RWPE1 (cell line): ENCODE data around the gene TAPBP.
A peak's percentile ranks its signal among the peaks of the same experiment; 100 is the strongest.
"Not testable (repeated sequence)": the region's sequence is repeated elsewhere in the genome, so short reads cannot be mapped to it uniquely, and the experiment has no call there.

Source experiments
- CTCF ChIA-PET: fragments of 350-600 bp; sonication (Branson Sonifier 250); formaldehyde crosslinking; extraction: SDS; loops from one replicate; lab custom pipeline; 2021; lab: Yijun Ruan, JAX
- POLR2A ChIA-PET: fragments of 400-600 bp; formaldehyde crosslinking; extraction: SDS; loops from one replicate; lab custom pipeline; 2020; ENCODE audit warnings: antibody characterized with exemption; ENCODE audit not compliant: low non-redundant PET; lab: Yijun Ruan, JAX
- DNase-seq: peaks from one replicate; pipeline ENCODE4 v3.0.0; 2012; ENCODE audit warnings: low spot score
- H3K27ac ChIP-seq: fragments of 450-650 bp; 2 replicates; pipeline ENCODE4 v1.5.1; 2017
- TF ChIP-seq, protein P1 (sequence below): fragments of 450-650 bp; conservative IDR thresholded peaks from 2 replicates; pipeline ENCODE4 v1.5.1; 2017; ENCODE audit warnings: low read depth, mild to moderate bottlenecking

Gene TAPBP

DNA sequence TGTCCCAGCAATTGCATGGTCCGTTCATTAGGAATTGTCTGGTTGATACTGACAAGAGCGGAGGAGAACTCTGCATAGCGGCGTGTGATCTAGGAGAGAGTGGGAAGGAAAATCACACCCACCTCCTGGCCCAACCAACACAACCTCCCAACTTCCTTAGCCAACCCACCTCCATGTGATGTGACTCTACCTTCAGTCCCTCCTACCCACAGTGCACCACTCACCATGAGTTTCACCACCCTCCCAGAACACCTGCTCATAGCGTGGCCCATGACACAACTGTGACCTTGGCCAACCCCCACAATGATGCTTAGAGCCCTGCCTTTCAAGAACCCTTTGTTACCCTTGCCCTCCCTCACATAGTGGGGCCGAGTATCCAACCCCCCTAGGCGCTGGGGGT, 49.9 kb downstream of the TAPBP start:
- peak overlapping the region; percentile 18 for H3K27ac ChIP-seq
- DNase-seq = no peak
- ChIA-PET CTCF (no interaction called here), POLR2A (no interaction called here)
- TF ChIP-seq, protein P1, sequence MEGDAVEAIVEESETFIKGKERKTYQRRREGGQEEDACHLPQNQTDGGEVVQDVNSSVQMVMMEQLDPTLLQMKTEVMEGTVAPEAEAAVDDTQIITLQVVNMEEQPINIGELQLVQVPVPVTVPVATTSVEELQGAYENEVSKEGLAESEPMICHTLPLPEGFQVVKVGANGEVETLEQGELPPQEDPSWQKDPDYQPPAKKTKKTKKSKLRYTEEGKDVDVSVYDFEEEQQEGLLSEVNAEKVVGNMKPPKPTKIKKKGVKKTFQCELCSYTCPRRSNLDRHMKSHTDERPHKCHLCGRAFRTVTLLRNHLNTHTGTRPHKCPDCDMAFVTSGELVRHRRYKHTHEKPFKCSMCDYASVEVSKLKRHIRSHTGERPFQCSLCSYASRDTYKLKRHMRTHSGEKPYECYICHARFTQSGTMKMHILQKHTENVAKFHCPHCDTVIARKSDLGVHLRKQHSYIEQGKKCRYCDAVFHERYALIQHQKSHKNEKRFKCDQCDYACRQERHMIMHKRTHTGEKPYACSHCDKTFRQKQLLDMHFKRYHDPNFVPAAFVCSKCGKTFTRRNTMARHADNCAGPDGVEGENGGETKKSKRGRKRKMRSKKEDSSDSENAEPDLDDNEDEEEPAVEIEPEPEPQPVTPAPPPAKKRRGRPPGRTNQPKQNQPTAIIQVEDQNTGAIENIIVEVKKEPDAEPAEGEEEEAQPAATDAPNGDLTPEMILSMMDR = no peak

DNA sequence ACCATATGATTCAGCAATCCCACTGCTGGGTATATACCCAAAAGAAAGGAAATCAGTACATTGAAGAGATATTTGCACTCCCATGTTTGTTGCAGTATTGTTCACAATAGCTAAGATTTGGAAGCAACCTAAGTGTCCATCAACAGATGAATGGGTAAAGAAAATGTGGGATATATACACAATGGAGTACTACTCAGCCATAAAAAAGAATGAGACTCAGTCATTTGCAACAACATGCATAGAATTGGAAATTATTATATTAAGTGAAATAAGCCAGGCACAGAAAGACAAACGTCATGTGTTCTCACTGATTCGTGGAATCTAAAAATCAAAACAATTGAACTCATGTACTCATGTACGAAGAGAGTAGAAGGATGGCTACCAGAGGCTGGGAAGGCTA, 51.4 kb downstream of the TAPBP start:
- DNase-seq, H3K27ac ChIP-seq, POLR2A ChIA-PET: not testable (repeated sequence)
- CTCF ChIA-PET = interaction anchor here (0.6 to 0.7 kb wide), 2 partner anchors 136 to 296 kb away, joined by 3 read pairs; no protein-coding TSS in a partner anchor

DNA sequence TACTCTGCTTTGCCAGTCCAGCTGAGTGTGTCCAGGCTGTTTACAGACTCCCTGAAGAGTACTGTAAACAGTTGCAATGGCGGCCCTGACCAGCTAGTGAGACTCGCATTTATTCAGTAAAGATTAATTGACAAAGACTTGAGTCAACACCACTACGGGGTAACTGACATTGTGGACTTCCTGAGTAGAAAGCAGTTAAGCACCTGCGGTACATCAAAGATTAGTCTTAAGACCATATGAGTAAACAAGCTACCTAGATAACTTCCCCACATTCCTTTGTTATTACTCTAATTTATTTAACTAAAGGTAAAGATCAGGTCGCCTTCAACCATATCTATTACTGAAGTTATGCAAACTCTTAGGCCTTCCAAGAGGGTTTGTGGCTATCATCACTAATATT, 54.8 kb downstream of the TAPBP start:
- H3K27ac ChIP-seq = no peak overlapping the region
- ChIA-PET POLR2A (interaction anchor here (0.6 kb wide), 1 partner anchor 49 kb away, joined by 4 read pairs; no protein-coding TSS in a partner anchor), CTCF (interaction anchor here (0.8 kb wide), 1 partner anchor 796 kb away, joined by 6 read pairs; no protein-coding TSS in a partner anchor)
- DNase-seq = no peak
- TF ChIP-seq, protein P1 = no peak

DNA sequence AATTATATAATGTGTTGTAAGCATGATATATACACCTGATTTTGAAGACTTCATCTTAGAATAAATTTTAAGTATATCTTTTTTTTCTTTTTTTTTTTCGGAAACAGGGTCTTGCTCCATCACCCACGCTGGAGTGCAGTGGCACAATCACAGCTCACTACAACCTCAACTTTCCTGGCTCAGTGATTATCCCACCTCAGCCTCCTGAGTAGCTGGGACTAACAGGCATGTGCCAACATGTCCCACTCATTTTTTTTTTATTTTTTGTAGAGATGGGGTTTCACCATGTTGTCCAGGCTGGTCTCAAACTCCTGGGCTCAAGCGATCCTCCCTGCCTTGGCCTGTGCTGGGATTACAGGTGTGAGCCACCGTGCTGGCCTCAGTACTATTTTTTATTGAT, 59.3 kb downstream of the TAPBP start:
- ChIA-PET POLR2A (no interaction called here), CTCF (no interaction called here)
- peak overlapping the region; percentile 52 for H3K27ac ChIP-seq
- TF ChIP-seq, protein P1 = no peak
- DNase-seq = no peak

DNA sequence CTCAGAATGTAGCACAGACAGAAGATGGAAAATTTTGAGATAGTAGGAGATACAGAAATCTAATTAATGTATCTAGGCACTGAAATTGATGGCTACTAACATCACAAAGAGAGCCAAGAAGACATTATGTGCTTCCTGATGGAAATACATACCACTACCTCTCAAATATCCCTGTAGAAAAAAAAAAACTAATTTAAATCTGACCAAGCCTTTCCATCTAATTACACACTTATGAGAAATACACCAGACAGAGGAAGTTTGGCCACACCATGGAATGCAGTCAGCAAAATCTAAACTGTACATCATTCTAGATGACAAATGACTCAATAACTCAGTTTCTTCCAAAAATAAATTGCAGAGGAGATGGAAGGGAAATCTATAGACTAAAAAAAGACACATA, 61.1 kb downstream of the TAPBP start:
- TF ChIP-seq, protein P1 = no peak
- H3K27ac ChIP-seq = no peak overlapping the region
- ChIA-PET CTCF (no interaction called here), POLR2A (no interaction called here)
- DNase-seq = no peak

DNA sequence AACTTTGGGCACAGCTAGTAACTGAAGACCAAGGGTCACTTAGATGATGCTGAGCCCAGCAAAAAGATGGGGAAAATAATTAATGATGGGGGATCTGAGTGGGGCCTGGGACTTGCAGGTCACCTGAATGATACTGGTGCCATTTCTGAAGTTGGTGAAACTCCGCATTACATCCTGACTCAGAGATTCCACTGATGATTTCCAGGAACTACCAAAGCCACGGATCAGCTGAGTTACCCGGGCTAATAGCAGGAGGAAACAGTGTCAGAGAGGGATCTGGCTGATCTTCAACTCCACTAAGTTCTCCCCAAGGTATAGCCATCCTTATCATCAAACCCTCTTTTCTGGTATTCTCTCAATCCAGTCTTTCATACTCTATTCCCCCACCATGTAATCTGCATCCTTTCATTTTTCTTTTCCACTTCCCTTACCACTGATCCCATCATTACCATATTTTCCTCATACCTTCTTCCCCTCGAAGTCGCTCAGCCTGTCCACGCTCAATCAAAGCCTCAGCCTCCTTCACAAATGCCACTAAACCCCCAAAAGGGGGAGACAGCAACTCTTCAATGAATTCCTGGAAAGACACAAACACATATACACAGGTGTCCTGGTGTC, 62.4 kb downstream of the TAPBP start:
- ChIA-PET CTCF (interaction anchor here (0.7 kb wide), 1 partner anchor 345 kb away, joined by 3 read pairs; no protein-coding TSS in a partner anchor), POLR2A (no interaction called here)
- TF ChIP-seq, protein P1 = no peak
- peak overlapping the region; percentile 99 for H3K27ac ChIP-seq
- DNase-seq = no peak

DNA sequence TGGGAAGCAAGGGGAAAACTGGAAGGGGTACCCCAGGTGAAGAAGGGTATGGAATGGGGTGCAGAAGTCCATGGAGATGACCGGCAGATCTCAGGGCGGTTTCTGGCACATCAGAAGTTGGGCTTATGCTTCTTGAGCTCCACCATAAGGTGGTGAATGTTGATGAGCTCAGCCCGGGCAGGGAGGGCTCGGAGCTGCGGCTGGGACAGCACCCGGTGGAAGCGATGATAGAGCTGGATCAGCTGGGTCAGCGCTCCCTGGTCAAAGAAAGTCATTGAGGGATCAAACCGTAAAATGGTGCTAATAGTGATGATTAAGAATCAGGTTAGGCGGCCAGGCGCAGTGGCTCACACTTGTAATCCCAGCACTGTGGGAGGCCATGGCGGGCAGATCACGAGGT, 63.1 kb downstream of the TAPBP start:
- DNase-seq = no peak
- TF ChIP-seq, protein P1 = no peak
- POLR2A ChIA-PET = interaction anchor here (1.8 kb wide), 1 partner anchor 279 kb away, joined by 8 read pairs; no protein-coding TSS in a partner anchor
- peak overlapping the region; percentile 99 for H3K27ac ChIP-seq
- CTCF ChIA-PET = no interaction called here
